Right lobe of liver (tissue), 4 donors: ENCODE measurements around the gene CFAP298.

Experiments
- POLR2A ChIP-seq: fragments of 450-650 bp; IDR thresholded peaks from one replicate; pipeline ENCODE4 v1.6.1; 2017; ENCODE audit warnings: antibody characterized with exemption, mild to moderate bottlenecking
- TF ChIP-seq, protein P1 (sequence below), 4 donors: fragments of 200-600 bp in 3 of 4; fragments of 450-650 bp in 1 of 4; IDR thresholded peaks; one replicate each; pipeline versions ENCODE4 v1.5.1 to v1.8.0; 2016 to 2022; ENCODE audit warnings: antibody characterized with exemption in 4 of 4, mild to moderate bottlenecking in 2 of 4
- donor health status: DM: no; HTN: no; CAD: no.
- donor health status: DM: no; HTN: no; CAD: no.
- donor health status: DM: no; HTN: yes; CAD: no.

DNA sequence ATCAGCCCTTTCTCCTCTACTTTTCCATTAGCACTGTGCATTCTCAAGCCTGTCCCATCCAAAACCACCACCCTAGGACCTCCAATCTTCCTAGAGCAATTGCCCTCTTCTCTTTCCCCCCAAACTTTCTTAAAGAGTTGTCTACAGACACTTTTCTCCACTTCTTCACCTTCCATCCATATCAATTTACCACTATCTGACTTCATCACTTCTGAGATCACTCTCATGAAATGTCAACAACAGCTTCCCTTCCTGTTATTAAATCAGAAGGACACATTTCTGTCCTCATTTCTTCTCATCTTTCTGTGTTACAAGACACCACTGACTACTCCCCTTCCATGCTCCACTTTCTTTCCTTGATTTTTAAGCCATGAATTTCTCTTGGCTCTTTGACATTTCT lies 36.0 kb upstream of the CFAP298 start:
- TF ChIP-seq, protein P1, sequence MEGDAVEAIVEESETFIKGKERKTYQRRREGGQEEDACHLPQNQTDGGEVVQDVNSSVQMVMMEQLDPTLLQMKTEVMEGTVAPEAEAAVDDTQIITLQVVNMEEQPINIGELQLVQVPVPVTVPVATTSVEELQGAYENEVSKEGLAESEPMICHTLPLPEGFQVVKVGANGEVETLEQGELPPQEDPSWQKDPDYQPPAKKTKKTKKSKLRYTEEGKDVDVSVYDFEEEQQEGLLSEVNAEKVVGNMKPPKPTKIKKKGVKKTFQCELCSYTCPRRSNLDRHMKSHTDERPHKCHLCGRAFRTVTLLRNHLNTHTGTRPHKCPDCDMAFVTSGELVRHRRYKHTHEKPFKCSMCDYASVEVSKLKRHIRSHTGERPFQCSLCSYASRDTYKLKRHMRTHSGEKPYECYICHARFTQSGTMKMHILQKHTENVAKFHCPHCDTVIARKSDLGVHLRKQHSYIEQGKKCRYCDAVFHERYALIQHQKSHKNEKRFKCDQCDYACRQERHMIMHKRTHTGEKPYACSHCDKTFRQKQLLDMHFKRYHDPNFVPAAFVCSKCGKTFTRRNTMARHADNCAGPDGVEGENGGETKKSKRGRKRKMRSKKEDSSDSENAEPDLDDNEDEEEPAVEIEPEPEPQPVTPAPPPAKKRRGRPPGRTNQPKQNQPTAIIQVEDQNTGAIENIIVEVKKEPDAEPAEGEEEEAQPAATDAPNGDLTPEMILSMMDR (IDR thresholded peaks at IDR 0.05), result no peak
- TF ChIP-seq POLR2A, result no peak
